ENCODE measurements around the gene TBC1D22A. TPM values are rescaled to one million over a fixed set of nuclear protein-coding genes. Genes with fewer than 3 reads are reported as not detected.

TBC1D22A gene
- polyA plus RNA-seq, 4 donors, result 17.7 to 26.4 (median 21.0) TPM

DNA sequence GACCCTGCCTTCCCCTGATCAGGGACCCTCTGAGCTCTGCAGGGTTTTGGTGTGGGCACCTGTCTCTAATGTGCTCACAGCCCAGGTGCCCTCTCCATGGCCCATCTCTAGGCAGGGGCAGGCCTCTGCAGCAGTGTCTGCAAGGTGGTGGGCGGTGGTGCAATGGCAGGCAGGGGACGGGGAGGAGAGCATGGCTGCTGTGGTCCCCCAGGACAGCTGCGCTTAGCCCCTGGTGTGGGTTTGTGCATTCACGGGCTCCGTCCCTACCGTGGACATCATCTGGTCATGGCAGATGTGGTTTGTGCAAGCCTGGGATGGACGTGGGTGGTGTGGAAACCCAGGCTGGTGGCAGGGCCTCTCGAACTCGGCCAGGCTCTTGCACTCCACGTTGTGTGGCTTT is 443.1 kb downstream of the TBC1D22A start:
- DNase-seq (no peak), FAIRE-seq (no peak)
- H3K9me3 ChIP-seq (ENCODE audit: control insufficient read depth in 2 of 2, insufficient read depth in 1 of 2, low read depth in 1 of 2, low read length in 1 of 2), result no peaks in the 10 kb centered on the region
- no peaks in the 10 kb centered on the region for H3K27me3 ChIP-seq (ENCODE audit: control insufficient read depth in 3 of 3, insufficient read depth in 3 of 3, low read length in 3 of 3)
- no peak overlapping the region for H3K4me3 ChIP-seq (ENCODE audit: low read depth in 1 of 3, low read length in 3 of 3)
- no peaks in the 10 kb centered on the region for H3K36me3 ChIP-seq (ENCODE audit: control insufficient read depth in 3 of 3, insufficient read depth in 2 of 3, low read depth in 1 of 3, low read length in 3 of 3)
- H3K27ac ChIP-seq (ENCODE audit: low read depth in 1 of 3, low read length in 2 of 3), result no peak overlapping the region
- 77 to 85% (median 79%) methylated on average over 10 of the region's 10 CpGs for WGBS, 3 donors
- H3K4me1 ChIP-seq (ENCODE audit: control insufficient read depth in 3 of 3, insufficient read depth in 2 of 3, low read depth in 1 of 3, low read length in 2 of 3), result no peaks in the 10 kb centered on the region

- no peak overlapping the region for H3K4me3 ChIP-seq (ENCODE audit: low read depth in 1 of 3, low read length in 3 of 3)
- no peaks in the 10 kb centered on the region for H3K4me1 ChIP-seq (ENCODE audit: control insufficient read depth in 3 of 3, insufficient read depth in 2 of 3, low read depth in 1 of 3, low read length in 2 of 3)
- DNase-seq, result peak in 1 of 2 donors; percentile 31
- FAIRE-seq, result no peak
- H3K27me3 ChIP-seq (ENCODE audit: control insufficient read depth in 3 of 3, insufficient read depth in 3 of 3, low read length in 3 of 3), result no peaks in the 10 kb centered on the region
- 30 to 69% (median 40%) methylated on average over 3 of the region's 3 CpGs for WGBS, 3 donors
- no peak overlapping the region for H3K27ac ChIP-seq (ENCODE audit: low read depth in 1 of 3, low read length in 2 of 3)
- H3K36me3 ChIP-seq (ENCODE audit: control insufficient read depth in 3 of 3, insufficient read depth in 2 of 3, low read depth in 1 of 3, low read length in 3 of 3), result no peaks in the 10 kb centered on the region
- H3K9me3 ChIP-seq (ENCODE audit: control insufficient read depth in 2 of 2, insufficient read depth in 1 of 2, low read depth in 1 of 2, low read length in 1 of 2), result no peaks in the 10 kb centered on the region
Observed at GRCh38 chr22:47206164-47206563, 443.7 kb downstream of the TBC1D22A start.

DNA sequence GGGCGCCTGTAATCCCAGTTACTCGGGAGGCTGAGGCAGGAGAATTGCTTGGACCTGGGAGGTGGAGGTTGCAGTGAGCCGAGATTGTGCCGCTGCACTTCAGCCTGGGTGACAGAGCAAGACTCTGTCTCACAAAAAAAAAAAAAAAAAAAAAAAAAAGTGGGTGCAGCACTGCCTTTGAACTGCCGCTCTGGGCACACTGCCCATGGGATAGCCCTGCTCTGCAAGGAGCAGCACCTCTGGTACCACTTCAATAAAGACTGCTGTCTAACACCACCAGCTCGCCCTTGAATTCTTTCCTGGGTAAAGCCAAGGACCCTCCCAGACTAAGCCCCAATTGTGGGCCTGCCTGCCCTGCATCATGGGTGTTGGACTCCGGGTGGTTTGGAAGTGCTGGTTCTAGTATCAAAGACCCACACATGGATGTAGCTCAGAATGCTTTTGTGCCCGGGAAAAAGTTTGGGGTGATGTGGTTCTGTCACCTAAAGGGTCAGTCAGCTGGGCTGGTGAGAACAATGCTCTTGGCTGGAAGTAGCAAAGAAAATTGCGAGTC is 444.3 kb downstream of the TBC1D22A start:
- H3K36me3 ChIP-seq (ENCODE audit: control insufficient read depth in 3 of 3, insufficient read depth in 2 of 3, low read depth in 1 of 3, low read length in 3 of 3), result no peaks in the 10 kb centered on the region
- DNase-seq (peak in 1 of 2 donors; percentile 43), FAIRE-seq (no peak)
- no peaks in the 10 kb centered on the region for H3K4me1 ChIP-seq (ENCODE audit: control insufficient read depth in 3 of 3, insufficient read depth in 2 of 3, low read depth in 1 of 3, low read length in 2 of 3)
- no peaks in the 10 kb centered on the region for H3K9me3 ChIP-seq (ENCODE audit: control insufficient read depth in 2 of 2, insufficient read depth in 1 of 2, low read depth in 1 of 2, low read length in 1 of 2)
- 19 to 70% (median 32%) methylated on average over 9 of the region's 9 CpGs for WGBS, 3 donors
- H3K27me3 ChIP-seq (ENCODE audit: control insufficient read depth in 3 of 3, insufficient read depth in 3 of 3, low read length in 3 of 3), result no peaks in the 10 kb centered on the region
- no peak overlapping the region for H3K27ac ChIP-seq (ENCODE audit: low read depth in 1 of 3, low read length in 2 of 3)
- H3K4me3 ChIP-seq (ENCODE audit: low read depth in 1 of 3, low read length in 3 of 3), result no peak overlapping the region

DNA sequence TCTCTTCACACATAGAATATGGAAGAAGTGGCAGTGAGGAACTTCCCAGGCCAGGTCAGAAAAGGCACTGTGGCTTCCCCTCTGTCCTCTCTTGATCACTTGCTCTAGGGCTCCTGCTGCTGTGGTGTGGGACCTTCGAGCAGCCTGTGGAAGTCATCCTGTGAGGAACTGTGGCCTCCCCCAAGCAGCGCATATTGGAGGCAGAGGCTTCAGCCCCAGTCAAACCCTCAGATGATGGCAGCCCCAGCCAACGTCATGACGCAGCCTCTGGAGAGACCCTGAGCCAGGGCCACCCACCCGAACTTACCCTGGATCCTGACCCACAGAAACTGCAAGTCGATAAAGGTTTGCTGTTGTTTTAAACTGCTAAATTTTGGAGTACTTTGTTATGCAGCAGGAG is 444.9 kb downstream of the TBC1D22A start:
- Histone ChIP-seq H3K36me3 (ENCODE audit: control insufficient read depth in 3 of 3, insufficient read depth in 2 of 3, low read depth in 1 of 3, low read length in 3 of 3) (no peaks in the 10 kb centered on the region), H3K9me3 (ENCODE audit: control insufficient read depth in 2 of 2, insufficient read depth in 1 of 2, low read depth in 1 of 2, low read length in 1 of 2) (no peaks in the 10 kb centered on the region), H3K27ac (ENCODE audit: low read depth in 1 of 3, low read length in 2 of 3) (no peak overlapping the region), H3K27me3 (ENCODE audit: control insufficient read depth in 3 of 3, insufficient read depth in 3 of 3, low read length in 3 of 3) (no peaks in the 10 kb centered on the region), H3K4me1 (ENCODE audit: control insufficient read depth in 3 of 3, insufficient read depth in 2 of 3, low read depth in 1 of 3, low read length in 2 of 3) (no peaks in the 10 kb centered on the region), H3K4me3 (ENCODE audit: low read depth in 1 of 3, low read length in 3 of 3) (no peak overlapping the region)
- DNase-seq (no peak), FAIRE-seq (no peak)
- 84 to 92% (median 85%) methylated on average over 6 of the region's 6 CpGs for WGBS, 3 donors

GRCh38 chr22:47207846-47208554 is 445.6 kb downstream of the TBC1D22A start:
- no peaks in the 10 kb centered on the region for H3K27me3 ChIP-seq (ENCODE audit: control insufficient read depth in 3 of 3, insufficient read depth in 3 of 3, low read length in 3 of 3)
- DNase-seq (no peak), FAIRE-seq (no peak)
- 73 to 82% (median 81%) methylated on average over 12 of the region's 12 CpGs for WGBS, 3 donors
- H3K4me1 ChIP-seq (ENCODE audit: control insufficient read depth in 3 of 3, insufficient read depth in 2 of 3, low read depth in 1 of 3, low read length in 2 of 3), result no peaks in the 10 kb centered on the region
- H3K4me3 ChIP-seq (ENCODE audit: low read depth in 1 of 3, low read length in 3 of 3), result no peak overlapping the region
- H3K27ac ChIP-seq (ENCODE audit: low read depth in 1 of 3, low read length in 2 of 3), result no peak overlapping the region
- no peaks in the 10 kb centered on the region for H3K9me3 ChIP-seq (ENCODE audit: control insufficient read depth in 2 of 2, insufficient read depth in 1 of 2, low read depth in 1 of 2, low read length in 1 of 2)
- H3K36me3 ChIP-seq (ENCODE audit: control insufficient read depth in 3 of 3, insufficient read depth in 2 of 3, low read depth in 1 of 3, low read length in 3 of 3), result no peaks in the 10 kb centered on the region

DNA sequence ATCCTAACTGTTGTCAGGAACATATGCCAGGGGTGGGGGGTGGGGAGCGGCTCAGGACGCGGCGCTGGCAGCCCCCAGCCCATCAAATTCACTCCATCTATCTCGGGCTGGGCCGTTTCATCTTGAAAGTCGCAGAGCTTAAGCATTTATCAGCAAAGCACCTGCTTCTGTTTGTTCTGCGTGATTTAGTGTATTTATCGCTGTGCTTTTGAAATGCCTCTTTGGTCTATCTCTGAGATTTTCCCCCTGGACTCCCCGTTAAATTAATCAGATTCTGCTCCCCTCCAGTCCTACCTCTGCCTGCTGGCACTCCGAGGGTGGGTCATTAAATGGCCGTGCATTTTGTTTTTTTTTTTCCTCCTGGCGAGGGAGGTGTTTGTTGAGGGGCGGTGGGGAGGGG is 446.2 kb downstream of the TBC1D22A start:
- Histone ChIP-seq H3K9me3 (ENCODE audit: control insufficient read depth in 2 of 2, insufficient read depth in 1 of 2, low read depth in 1 of 2, low read length in 1 of 2) (no peaks in the 10 kb centered on the region), H3K27me3 (ENCODE audit: control insufficient read depth in 3 of 3, insufficient read depth in 3 of 3, low read length in 3 of 3) (no peaks in the 10 kb centered on the region), H3K27ac (ENCODE audit: low read depth in 1 of 3, low read length in 2 of 3) (no peak overlapping the region), H3K4me3 (ENCODE audit: low read depth in 1 of 3, low read length in 3 of 3) (no peak overlapping the region), H3K4me1 (ENCODE audit: control insufficient read depth in 3 of 3, insufficient read depth in 2 of 3, low read depth in 1 of 3, low read length in 2 of 3) (no peaks in the 10 kb centered on the region), H3K36me3 (ENCODE audit: control insufficient read depth in 3 of 3, insufficient read depth in 2 of 3, low read depth in 1 of 3, low read length in 3 of 3) (no peaks in the 10 kb centered on the region)
- DNase-seq, result no peak
- WGBS, 3 donors, result 24 to 59% (median 45%) methylated on average over 14 of the region's 14 CpGs
- no peak for FAIRE-seq

DNA sequence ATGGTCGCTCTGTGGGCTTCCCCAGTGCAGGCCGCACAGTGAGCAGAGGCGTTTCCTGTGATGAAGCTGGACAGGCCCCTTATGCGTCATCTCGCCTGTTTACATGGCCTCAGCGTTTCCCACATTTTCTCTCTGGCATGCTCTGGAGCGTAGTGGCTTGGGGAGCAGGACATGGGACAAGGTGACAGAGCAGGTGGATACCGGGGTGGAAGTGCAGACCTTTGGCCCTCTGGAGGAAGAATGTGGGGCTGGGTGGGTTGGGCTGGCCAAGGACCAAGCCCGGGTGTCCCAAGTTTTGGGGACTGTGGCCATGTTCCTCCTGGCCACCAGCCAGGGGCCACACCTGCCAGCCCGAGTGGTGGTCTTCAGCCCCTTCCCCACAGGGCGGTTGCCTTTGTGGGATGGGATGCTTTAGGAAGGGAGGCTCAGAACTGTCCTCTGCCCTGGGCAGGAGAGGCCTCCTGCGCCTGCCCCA is 446.6 kb downstream of the TBC1D22A start:
- H3K27me3 ChIP-seq (ENCODE audit: control insufficient read depth in 3 of 3, insufficient read depth in 3 of 3, low read length in 3 of 3), result no peaks in the 10 kb centered on the region
- H3K36me3 ChIP-seq (ENCODE audit: control insufficient read depth in 3 of 3, insufficient read depth in 2 of 3, low read depth in 1 of 3, low read length in 3 of 3), result no peaks in the 10 kb centered on the region
- H3K9me3 ChIP-seq (ENCODE audit: control insufficient read depth in 2 of 2, insufficient read depth in 1 of 2, low read depth in 1 of 2, low read length in 1 of 2), result no peaks in the 10 kb centered on the region
- 19 to 56% (median 46%) methylated on average over 10 to 12 of the region's 12 CpGs for WGBS, 3 donors
- no peak overlapping the region for H3K4me3 ChIP-seq (ENCODE audit: low read depth in 1 of 3, low read length in 3 of 3)
- FAIRE-seq, result no peak
- no peaks in the 10 kb centered on the region for H3K4me1 ChIP-seq (ENCODE audit: control insufficient read depth in 3 of 3, insufficient read depth in 2 of 3, low read depth in 1 of 3, low read length in 2 of 3)
- peak in 1 of 2 donors; percentile 38 for DNase-seq
- no peak overlapping the region for H3K27ac ChIP-seq (ENCODE audit: low read depth in 1 of 3, low read length in 2 of 3)

- no peaks in the 10 kb centered on the region for H3K9me3 ChIP-seq (ENCODE audit: control insufficient read depth in 2 of 2, insufficient read depth in 1 of 2, low read depth in 1 of 2, low read length in 1 of 2)
- WGBS, 3 donors, result 44 to 76% (median 57%) methylated on average over 13 of the region's 13 CpGs
- no peaks in the 10 kb centered on the region for H3K4me1 ChIP-seq (ENCODE audit: control insufficient read depth in 3 of 3, insufficient read depth in 2 of 3, low read depth in 1 of 3, low read length in 2 of 3)
- H3K27me3 ChIP-seq (ENCODE audit: control insufficient read depth in 3 of 3, insufficient read depth in 3 of 3, low read length in 3 of 3), result no peaks in the 10 kb centered on the region
- DNase-seq (no peak), FAIRE-seq (no peak)
- H3K36me3 ChIP-seq (ENCODE audit: control insufficient read depth in 3 of 3, insufficient read depth in 2 of 3, low read depth in 1 of 3, low read length in 3 of 3), result no peaks in the 10 kb centered on the region
- H3K4me3 ChIP-seq (ENCODE audit: low read depth in 1 of 3, low read length in 3 of 3), result no peak overlapping the region
- no peak overlapping the region for H3K27ac ChIP-seq (ENCODE audit: low read depth in 1 of 3, low read length in 2 of 3)
Observed at GRCh38 chr22:47209547-47210023, 447.1 kb downstream of the TBC1D22A start.
